ENCODE data around the gene HDAC9.

Gene HDAC9

GRCh38 chr7:18524248-18524647 is 28.7 kb downstream of the HDAC9 start:
- no peak overlapping the region for H3K27ac ChIP-seq (ENCODE audit: low read depth, low read length, severe bottlenecking)
- peaks cover 8% of the 10 kb centered on the region for H3K4me1 ChIP-seq (ENCODE audit: control insufficient read depth, insufficient read depth, low read length, poor library complexity, severe bottlenecking)
- no peaks in the 10 kb centered on the region for H3K36me3 ChIP-seq (ENCODE audit: control insufficient read depth, insufficient read depth, low read length)
- 80% methylated on average over 1 of the region's 3 CpGs; no CpG with 5 or more reads in 1 of the 2 experiments for WGBS, 2 experiments (ENCODE audit: insufficient coverage in 2 of 2)
- no peak overlapping the region for H3K4me3 ChIP-seq (ENCODE audit: extremely low read depth, insufficient read depth, low read length, poor library complexity, severe bottlenecking)
- H3K9me3 ChIP-seq (ENCODE audit: control insufficient read depth, low read length): no peaks in the 10 kb centered on the region

GRCh38 chr7:18526368-18526878 is 30.9 kb downstream of the HDAC9 start:
- no peak overlapping the region for H3K4me3 ChIP-seq (ENCODE audit: extremely low read depth, insufficient read depth, low read length, poor library complexity, severe bottlenecking)
- H3K27ac ChIP-seq (ENCODE audit: low read depth, low read length, severe bottlenecking): no peak overlapping the region
- H3K36me3 ChIP-seq (ENCODE audit: control insufficient read depth, insufficient read depth, low read length): no peaks in the 10 kb centered on the region
- no peaks in the 10 kb centered on the region for H3K9me3 ChIP-seq (ENCODE audit: control insufficient read depth, low read length)
- no peaks in the 10 kb centered on the region for H3K4me1 ChIP-seq (ENCODE audit: control insufficient read depth, insufficient read depth, low read length, poor library complexity, severe bottlenecking)

GRCh38 chr7:18529239-18529638 is 33.7 kb downstream of the HDAC9 start:
- WGBS, 2 experiments (ENCODE audit: insufficient coverage in 2 of 2): no CpG with 5 or more reads among the region's 1 CpG
- no peaks in the 10 kb centered on the region for H3K9me3 ChIP-seq (ENCODE audit: control insufficient read depth, low read length)

GRCh38 chr7:18530224-18531179 is 35.0 kb downstream of the HDAC9 start:
- 88 to 100% methylated on average over 3 of the region's 5 CpGs for WGBS, 2 experiments (ENCODE audit: insufficient coverage in 2 of 2)
- Histone ChIP-seq H3K4me1 (ENCODE audit: control insufficient read depth, insufficient read depth, low read length, poor library complexity, severe bottlenecking) (no peaks in the 10 kb centered on the region), H3K27ac (ENCODE audit: low read depth, low read length, severe bottlenecking) (no peak overlapping the region), H3K36me3 (ENCODE audit: control insufficient read depth, insufficient read depth, low read length) (no peaks in the 10 kb centered on the region), H3K9me3 (ENCODE audit: control insufficient read depth, low read length) (no peaks in the 10 kb centered on the region), H3K4me3 (ENCODE audit: extremely low read depth, insufficient read depth, low read length, poor library complexity, severe bottlenecking) (no peak overlapping the region)

More at GRCh38 chr7:18529239-18529638, 33.7 kb downstream of the HDAC9 start:
- Histone ChIP-seq H3K27ac (ENCODE audit: low read depth, low read length, severe bottlenecking) (no peak overlapping the region), H3K4me3 (ENCODE audit: extremely low read depth, insufficient read depth, low read length, poor library complexity, severe bottlenecking) (no peak overlapping the region), H3K4me1 (ENCODE audit: control insufficient read depth, insufficient read depth, low read length, poor library complexity, severe bottlenecking) (no peaks in the 10 kb centered on the region), H3K36me3 (ENCODE audit: control insufficient read depth, insufficient read depth, low read length) (no peaks in the 10 kb centered on the region)

GRCh38 chr7:18531539-18531938 is 36.0 kb downstream of the HDAC9 start:
- no peak overlapping the region for H3K4me3 ChIP-seq (ENCODE audit: extremely low read depth, insufficient read depth, low read length, poor library complexity, severe bottlenecking)
- no peaks in the 10 kb centered on the region for H3K9me3 ChIP-seq (ENCODE audit: control insufficient read depth, low read length)
- no CpG with 5 or more reads among the region's 3 CpGs for WGBS, 2 experiments (ENCODE audit: insufficient coverage in 2 of 2)
- no peaks in the 10 kb centered on the region for H3K36me3 ChIP-seq (ENCODE audit: control insufficient read depth, insufficient read depth, low read length)
- no peak overlapping the region for H3K27ac ChIP-seq (ENCODE audit: low read depth, low read length, severe bottlenecking)
- H3K4me1 ChIP-seq (ENCODE audit: control insufficient read depth, insufficient read depth, low read length, poor library complexity, severe bottlenecking): no peaks in the 10 kb centered on the region

- WGBS, 2 experiments (ENCODE audit: insufficient coverage in 2 of 2): no CpG with 5 or more reads among the region's 2 CpGs
- no peak overlapping the region for H3K4me3 ChIP-seq (ENCODE audit: extremely low read depth, insufficient read depth, low read length, poor library complexity, severe bottlenecking)
- H3K9me3 ChIP-seq (ENCODE audit: control insufficient read depth, low read length): no peaks in the 10 kb centered on the region
- H3K36me3 ChIP-seq (ENCODE audit: control insufficient read depth, insufficient read depth, low read length): no peaks in the 10 kb centered on the region
- H3K4me1 ChIP-seq (ENCODE audit: control insufficient read depth, insufficient read depth, low read length, poor library complexity, severe bottlenecking): no peaks in the 10 kb centered on the region
- no peak overlapping the region for H3K27ac ChIP-seq (ENCODE audit: low read depth, low read length, severe bottlenecking)
These were observed 37.3 kb downstream of the HDAC9 start for GRCh38 chr7:18532813-18533212.

- no peak overlapping the region for H3K27ac ChIP-seq (ENCODE audit: low read depth, low read length, severe bottlenecking)
- H3K9me3 ChIP-seq (ENCODE audit: control insufficient read depth, low read length): no peaks in the 10 kb centered on the region
- no peaks in the 10 kb centered on the region for H3K36me3 ChIP-seq (ENCODE audit: control insufficient read depth, insufficient read depth, low read length)
- H3K4me3 ChIP-seq (ENCODE audit: extremely low read depth, insufficient read depth, low read length, poor library complexity, severe bottlenecking): no peak overlapping the region
- 83 to 89% methylated on average over 3 of the region's 5 CpGs for WGBS, 2 experiments (ENCODE audit: insufficient coverage in 2 of 2)
- no peaks in the 10 kb centered on the region for H3K4me1 ChIP-seq (ENCODE audit: control insufficient read depth, insufficient read depth, low read length, poor library complexity, severe bottlenecking)
These were observed 38.9 kb downstream of the HDAC9 start for GRCh38 chr7:18534481-18534880.

GRCh38 chr7:18535810-18536415 is 40.4 kb downstream of the HDAC9 start:
- Histone ChIP-seq H3K4me1 (ENCODE audit: control insufficient read depth, insufficient read depth, low read length, poor library complexity, severe bottlenecking) (no peaks in the 10 kb centered on the region), H3K4me3 (ENCODE audit: extremely low read depth, insufficient read depth, low read length, poor library complexity, severe bottlenecking) (no peak overlapping the region), H3K27ac (ENCODE audit: low read depth, low read length, severe bottlenecking) (no peak overlapping the region), H3K36me3 (ENCODE audit: control insufficient read depth, insufficient read depth, low read length) (no peaks in the 10 kb centered on the region), H3K9me3 (ENCODE audit: control insufficient read depth, low read length) (no peaks in the 10 kb centered on the region)
- WGBS, 2 experiments (ENCODE audit: insufficient coverage in 2 of 2): 33 to 43% methylated on average over 1 of the region's 2 CpGs

GRCh38 chr7:18536486-18536885 is 40.9 kb downstream of the HDAC9 start:
- Histone ChIP-seq H3K4me1 (ENCODE audit: control insufficient read depth, insufficient read depth, low read length, poor library complexity, severe bottlenecking) (no peaks in the 10 kb centered on the region), H3K4me3 (ENCODE audit: extremely low read depth, insufficient read depth, low read length, poor library complexity, severe bottlenecking) (no peak overlapping the region), H3K36me3 (ENCODE audit: control insufficient read depth, insufficient read depth, low read length) (no peaks in the 10 kb centered on the region), H3K9me3 (ENCODE audit: control insufficient read depth, low read length) (no peaks in the 10 kb centered on the region), H3K27ac (ENCODE audit: low read depth, low read length, severe bottlenecking) (no peak overlapping the region)
- no CpG with 5 or more reads among the region's 1 CpG for WGBS, 2 experiments (ENCODE audit: insufficient coverage in 2 of 2)

GRCh38 chr7:18538554-18539250 is 43.2 kb downstream of the HDAC9 start:
- no peak overlapping the region for H3K27ac ChIP-seq (ENCODE audit: low read depth, low read length, severe bottlenecking)
- no peaks in the 10 kb centered on the region for H3K4me1 ChIP-seq (ENCODE audit: control insufficient read depth, insufficient read depth, low read length, poor library complexity, severe bottlenecking)
- no peaks in the 10 kb centered on the region for H3K36me3 ChIP-seq (ENCODE audit: control insufficient read depth, insufficient read depth, low read length)
- H3K9me3 ChIP-seq (ENCODE audit: control insufficient read depth, low read length): no peaks in the 10 kb centered on the region
- no peak overlapping the region for H3K4me3 ChIP-seq (ENCODE audit: extremely low read depth, insufficient read depth, low read length, poor library complexity, severe bottlenecking)

Measured in mesodermal cell (in vitro differentiated cells).